A673 (cell line): ENCODE measurements around the gene ZNF516. TPM values are rescaled to one million over a fixed set of nuclear protein-coding genes. Genes with fewer than 3 reads are reported as not detected.
A peak's percentile ranks its signal among the peaks of the same experiment; 100 is the strongest.

Experiments
- BruUV-seq: library from RNA; stranded (reverse); fragments of 400-500 nt; replicated peaks from 2 replicates; lab custom pipeline; 2021; lab: Mats Ljungman, UMichigan
- CTCF ChIA-PET: fragments of 300-600 bp; sonication (Branson Sonifier 250); formaldehyde crosslinking; loops from one replicate; lab custom pipeline; 2022; ENCODE audit warnings: antibody characterized with exemption; lab: Charles Lee
- POLR2A ChIA-PET: fragments of 300-600 bp; sonication (Branson Sonifier 250); formaldehyde crosslinking; loops from one replicate; lab custom pipeline; 2022; ENCODE audit warnings: antibody characterized with exemption; ENCODE audit not compliant: low non-redundant PET; lab: Charles Lee
- DNase-seq: peaks from one replicate; pipeline ENCODE4 v3.0.0-alpha.2; 2015; ENCODE audit warnings: low spot score
- H3K27ac ChIP-seq: fragments of 200-600 bp; sonication (generic); 2 replicates; pipeline ENCODE4 v1.5.1; 2016; ENCODE audit warnings: mixed run types, low read depth, mild to moderate bottlenecking, mixed read lengths, antibody characterized with exemption, low read length; ENCODE audit not compliant: poor library complexity, severe bottlenecking
- H3K27me3 ChIP-seq: fragments of 200-600 bp; sonication (generic); replicated peaks from 2 replicates; pipeline ENCODE4 v1.6.1; 2017; ENCODE audit warnings: mixed run types, low read depth, mild to moderate bottlenecking, mixed read lengths, antibody characterized with exemption, low read length; ENCODE audit not compliant: insufficient read depth, poor library complexity
- H3K36me3 ChIP-seq: fragments of 200-600 bp; sonication (generic); 2 replicates; pipeline ENCODE4 v1.6.1; 2016; ENCODE audit warnings: mixed run types, mild to moderate bottlenecking, mixed read lengths, antibody characterized with exemption, low read length; ENCODE audit not compliant: insufficient read depth, poor library complexity, severe bottlenecking
- H3K4me1 ChIP-seq: fragments of 200-600 bp; sonication (generic); 2 replicates; pipeline ENCODE4 v1.6.1; 2017; ENCODE audit warnings: mixed run types, mild to moderate bottlenecking, mixed read lengths, antibody characterized with exemption, low read length; ENCODE audit not compliant: insufficient read depth, poor library complexity, severe bottlenecking
- H3K4me3 ChIP-seq: fragments of 200-600 bp; sonication (generic); 2 replicates; pipeline ENCODE4 v1.5.1; 2016; ENCODE audit warnings: low read depth, mixed run types, mild to moderate bottlenecking, mixed read lengths, low read length; ENCODE audit not compliant: poor library complexity, severe bottlenecking
- H3K9me3 ChIP-seq: fragments of 200-600 bp; sonication (generic); 2 replicates; pipeline ENCODE4 v1.6.1; 2016; ENCODE audit warnings: mixed run types, low read depth, mild to moderate bottlenecking, mixed read lengths, antibody characterized with exemption, low read length; ENCODE audit not compliant: poor library complexity, severe bottlenecking
- CTCF ChIP-seq: fragments of 300-800, 200-600 bp; sonication (generic); conservative IDR thresholded peaks from 2 replicates; pipeline ENCODE4 v1.5.1; 2017; ENCODE audit warnings: low read depth, mild to moderate bottlenecking, antibody characterized with exemption, low read length, moderate library complexity, mixed read lengths
- EZH2 ChIP-seq: fragments of 200-600 bp; sonication (generic); IDR thresholded peaks from 2 replicates; pipeline ENCODE4 v1.6.1; 2017; ENCODE audit warnings: borderline replicate concordance, low read depth, mild to moderate bottlenecking, mixed read lengths, antibody characterized with exemption, low read length; ENCODE audit not compliant: poor library complexity, severe bottlenecking
- intact Hi-C: fragments of 100-400 bp; cut with micrococcal nuclease; formaldehyde crosslinking; loops from one replicate; pipeline ENCODE4 v1.10.0; 2022; ENCODE audit not compliant: unreplicated experiment
- total RNA-seq: library from RNA; stranded (reverse); gene quantifications from 2 replicates; pipeline ENCODE4 v1.2.3, GENCODE V29; 2021

Gene ZNF516
- total RNA-seq, 1 experiment from 2014 or later = 32.3 TPM

GRCh38 chr18:76495435-76496193, 572 bp upstream of the ZNF516 start:
- peak overlapping the region; percentile 86 for H3K4me3 ChIP-seq
- H3K4me1 ChIP-seq = peaks cover 15% of the 10 kb centered on the region
- H3K36me3 ChIP-seq = no peaks in the 10 kb centered on the region
- CTCF ChIA-PET = no interaction called here
- H3K27me3 ChIP-seq = no peaks in the 10 kb centered on the region
- intact Hi-C loops = loop anchor here (2.0 to 5.0 kb wide), 3 partner anchors 49 to 125 kb away; no protein-coding TSS in a partner anchor
- POLR2A ChIA-PET = no interaction called here
- no TSS peak for BruUV-seq
- no peak for TF ChIP-seq EZH2
- TF ChIP-seq CTCF = no peak
- DNase-seq = peak; percentile 66
- H3K9me3 ChIP-seq = no peaks in the 10 kb centered on the region
- peak overlapping the region; percentile 74 for H3K27ac ChIP-seq

- Histone ChIP-seq H3K4me3 (peak overlapping the region; percentile 86), H3K27me3 (no peaks in the 10 kb centered on the region), H3K4me1 (peaks cover 20% of the 10 kb centered on the region), H3K36me3 (no peaks in the 10 kb centered on the region), H3K9me3 (no peaks in the 10 kb centered on the region), H3K27ac (peak overlapping the region; percentile 74)
- POLR2A ChIA-PET = no interaction called here
- DNase-seq = peak; percentile 60
- BruUV-seq = no TSS peak
- CTCF ChIA-PET = interaction anchor here (0.6 kb wide), 2 partner anchors 43 to 1984 kb away, joined by 4 to 7 read pairs; no protein-coding TSS in a partner anchor
- TF ChIP-seq EZH2 (no peak), CTCF (no peak)
- intact Hi-C loops = loop anchor here (2.0 to 5.0 kb wide), 3 partner anchors 50 to 126 kb away; no protein-coding TSS in a partner anchor
These were observed 624 bp downstream of the ZNF516 start for GRCh38 chr18:76494231-76495005.

- ChIA-PET CTCF (interaction anchor here (0.6 kb wide), 3 partner anchors 42 to 307 kb away, joined by 3 to 9 read pairs (median 3); no protein-coding TSS in a partner anchor), POLR2A (interaction anchor here (0.7 kb wide), 1 partner anchor 61 kb away, joined by 5 read pairs; no protein-coding TSS in a partner anchor)
- Histone ChIP-seq H3K27ac (peak overlapping the region; percentile 74), H3K4me3 (peak overlapping the region; percentile 86), H3K27me3 (no peaks in the 10 kb centered on the region), H3K9me3 (no peaks in the 10 kb centered on the region), H3K4me1 (peaks cover 28% of the 10 kb centered on the region), H3K36me3 (no peaks in the 10 kb centered on the region)
- TF ChIP-seq EZH2 (no peak), CTCF (no peak)
- DNase-seq = peak; percentile 56
- intact Hi-C loops = loop anchor here (2.0 kb wide), 2 partner anchors 51 to 127 kb away; no protein-coding TSS in a partner anchor
- TSS peak; percentile 50 for BruUV-seq
These were observed 1.6 kb downstream of the ZNF516 start for GRCh38 chr18:76493213-76494161.
